Fibroblast of skin of scalp (primary cell): Measurements from ENCODE around the gene PDLIM7.

ENCODE experiments used
- DNase-seq: peaks from one replicate; pipeline ENCODE4 v3.0.0-alpha.2; 2013

Gene PDLIM7

DNA sequence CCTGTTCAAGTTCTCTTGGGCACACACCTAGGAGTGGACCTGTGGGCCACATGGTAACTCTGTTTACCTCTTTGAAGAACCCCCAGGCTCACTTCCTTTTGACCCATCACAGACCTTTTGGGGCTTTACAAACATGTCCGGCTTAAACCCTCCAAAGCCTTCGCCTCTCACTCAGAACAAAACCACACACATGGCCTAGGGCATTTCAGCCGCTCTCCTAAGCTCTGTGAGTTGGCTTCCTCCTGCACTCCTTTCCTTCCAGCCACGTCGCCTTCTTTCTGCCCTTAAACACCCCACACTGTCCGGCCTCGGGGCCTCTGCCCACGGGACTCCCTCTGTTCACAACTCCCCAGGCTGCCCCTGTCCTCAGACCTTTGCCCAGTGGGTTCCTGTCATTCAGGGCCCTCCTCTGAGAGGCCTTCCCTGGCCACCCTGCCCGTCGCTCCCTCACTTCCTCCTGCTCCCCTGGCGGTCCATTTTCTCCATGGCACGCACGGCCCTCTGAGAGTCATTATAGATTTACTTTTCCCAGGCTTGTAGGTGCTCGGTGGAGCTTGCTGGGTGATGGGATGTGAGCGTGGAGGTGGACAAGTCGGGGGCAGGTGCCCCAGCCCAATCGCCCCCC is 10.3 kb upstream of the PDLIM7 start:
- DNase-seq: no peak

DNA sequence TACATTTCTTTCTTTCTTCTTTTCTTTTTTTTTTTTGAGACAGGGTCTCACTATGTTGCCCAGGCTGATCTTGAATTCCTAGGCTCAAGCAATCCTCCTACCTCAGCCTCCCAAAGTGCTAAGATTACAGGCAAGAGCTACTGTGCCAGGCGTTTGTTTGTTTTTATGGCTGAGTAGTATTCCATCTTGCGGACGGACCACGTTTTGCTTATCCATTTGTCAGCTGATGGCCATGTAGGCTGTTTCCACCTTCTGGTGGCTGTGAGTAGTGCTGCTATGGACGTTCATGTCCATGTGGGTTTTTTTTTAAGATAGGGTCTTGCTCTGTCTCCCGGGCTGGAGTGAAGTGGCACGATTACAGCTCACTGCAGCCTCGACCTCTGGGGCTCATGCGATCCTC is 9.8 kb upstream of the PDLIM7 start:
- no peak for DNase-seq

DNA sequence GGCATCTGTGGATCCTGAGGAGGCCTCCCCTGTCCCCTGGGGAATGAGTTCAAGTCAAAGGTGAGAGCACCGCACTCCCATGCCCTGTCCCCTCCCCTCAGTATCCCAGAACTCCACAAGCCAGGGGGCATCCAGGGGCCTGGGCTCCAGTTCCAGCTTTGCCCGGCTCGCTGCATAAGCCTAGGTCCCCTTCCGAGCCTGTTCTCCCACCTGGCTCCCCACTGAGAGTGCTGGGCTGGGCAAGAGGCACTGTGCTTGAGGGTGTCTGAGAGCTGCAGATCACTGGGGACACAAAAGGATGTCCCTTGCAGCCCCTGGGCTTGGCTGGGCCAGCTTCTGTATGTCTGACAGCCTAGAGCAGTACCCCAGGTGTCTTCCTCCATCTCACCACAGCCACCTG is 7.7 kb upstream of the PDLIM7 start:
- DNase-seq: no peak

GRCh38 chr5:177504086-177505056 is 7.0 kb upstream of the PDLIM7 start:
- no peak for DNase-seq

- no peak for DNase-seq
These were observed 6.1 kb upstream of the PDLIM7 start for GRCh38 chr5:177503351-177504085.

GRCh38 chr5:177502886-177503285 is 5.5 kb upstream of the PDLIM7 start:
- no peak for DNase-seq

DNA sequence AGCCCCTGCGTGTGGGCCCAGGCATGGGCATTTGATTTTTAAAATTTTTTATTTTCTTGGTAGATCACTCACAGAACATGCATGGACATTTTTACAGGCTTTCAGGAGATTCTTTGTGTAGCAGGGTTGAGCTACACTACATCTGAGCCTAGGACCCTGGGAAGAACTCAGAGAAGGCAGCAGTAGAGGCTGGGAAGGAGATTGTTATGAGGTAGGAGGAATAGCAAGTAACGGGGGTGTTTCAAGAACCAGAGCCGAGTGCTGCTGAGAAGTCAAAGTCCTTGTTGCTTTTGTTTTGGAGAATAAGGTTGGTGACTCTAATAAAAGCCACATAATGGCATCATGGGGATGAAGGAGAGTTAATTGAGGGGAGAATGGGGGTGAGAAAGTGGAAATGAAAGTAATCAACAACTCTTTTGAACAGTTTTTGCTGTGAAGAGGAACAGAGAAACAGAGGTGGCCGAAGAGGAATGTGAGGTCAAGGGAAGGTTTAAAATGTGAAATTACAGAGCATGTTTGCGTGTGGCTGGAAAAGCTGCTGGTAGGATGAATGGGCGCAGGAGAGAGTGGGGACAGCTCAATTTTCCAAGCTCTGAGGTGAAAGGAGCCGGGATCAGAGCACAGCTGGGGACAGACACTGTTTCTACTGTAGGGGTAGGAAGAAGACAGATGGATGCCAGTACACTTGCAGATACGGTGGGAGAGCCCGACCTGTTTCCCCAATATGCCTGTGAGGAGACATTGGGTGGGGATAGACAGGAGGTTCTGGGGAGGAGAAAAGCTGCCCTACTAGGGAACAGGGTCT is 4.7 kb upstream of the PDLIM7 start:
- no peak for DNase-seq

GRCh38 chr5:177500685-177501522 is 3.5 kb upstream of the PDLIM7 start:
- peak; percentile 88 for DNase-seq

DNA sequence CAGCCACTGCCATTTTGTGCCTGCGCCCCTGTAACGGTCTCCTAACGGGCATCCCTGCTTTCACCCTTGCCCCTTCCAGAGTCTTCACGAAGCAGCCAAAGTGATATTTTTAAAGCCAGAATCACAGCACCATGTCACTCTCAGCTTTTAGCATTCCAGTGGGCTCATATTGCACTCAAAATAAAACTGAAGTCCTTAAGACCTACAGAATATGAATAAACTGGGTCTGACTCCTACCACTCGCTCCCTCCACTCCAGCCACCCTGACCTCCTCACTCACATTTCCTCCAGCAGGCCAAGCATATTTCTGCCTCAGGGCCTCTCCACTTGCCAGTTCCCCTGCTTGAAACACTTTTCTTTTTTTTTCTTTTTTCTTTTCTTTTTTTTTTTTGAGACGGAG is 2.4 kb upstream of the PDLIM7 start:
- DNase-seq: no peak

- DNase-seq: no peak
These were observed 796 bp upstream of the PDLIM7 start for GRCh38 chr5:177498013-177498787.

DNA sequence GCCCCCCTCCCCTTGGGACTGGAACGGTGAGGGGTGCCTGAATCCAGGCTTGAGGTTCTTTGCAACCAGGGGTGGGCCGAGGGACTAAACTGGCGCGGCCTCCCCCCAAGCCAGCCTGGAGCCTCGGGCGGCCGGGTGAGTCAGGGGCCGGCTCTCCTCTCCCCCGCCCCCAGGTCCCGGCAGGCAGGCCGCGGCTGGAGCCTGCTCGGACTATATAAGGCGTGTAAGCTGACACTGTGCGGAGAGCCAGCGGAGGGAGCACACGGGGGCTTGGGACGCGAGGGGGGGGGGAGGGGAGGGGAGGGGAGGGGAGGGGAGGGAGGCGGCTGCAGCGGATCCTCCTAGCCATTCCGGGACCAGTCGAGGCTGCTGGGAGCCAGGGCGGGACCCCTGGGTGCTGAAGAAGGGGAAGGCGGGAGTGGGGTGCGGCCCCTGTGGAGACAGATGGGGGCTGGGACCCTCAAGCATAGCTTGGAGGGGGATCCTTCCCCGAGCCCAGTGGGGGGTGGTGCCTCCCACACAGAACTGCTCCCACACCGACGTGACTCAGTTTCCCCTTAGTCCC is 595 bp downstream of the PDLIM7 start:
- peak; percentile 99 for DNase-seq

DNA sequence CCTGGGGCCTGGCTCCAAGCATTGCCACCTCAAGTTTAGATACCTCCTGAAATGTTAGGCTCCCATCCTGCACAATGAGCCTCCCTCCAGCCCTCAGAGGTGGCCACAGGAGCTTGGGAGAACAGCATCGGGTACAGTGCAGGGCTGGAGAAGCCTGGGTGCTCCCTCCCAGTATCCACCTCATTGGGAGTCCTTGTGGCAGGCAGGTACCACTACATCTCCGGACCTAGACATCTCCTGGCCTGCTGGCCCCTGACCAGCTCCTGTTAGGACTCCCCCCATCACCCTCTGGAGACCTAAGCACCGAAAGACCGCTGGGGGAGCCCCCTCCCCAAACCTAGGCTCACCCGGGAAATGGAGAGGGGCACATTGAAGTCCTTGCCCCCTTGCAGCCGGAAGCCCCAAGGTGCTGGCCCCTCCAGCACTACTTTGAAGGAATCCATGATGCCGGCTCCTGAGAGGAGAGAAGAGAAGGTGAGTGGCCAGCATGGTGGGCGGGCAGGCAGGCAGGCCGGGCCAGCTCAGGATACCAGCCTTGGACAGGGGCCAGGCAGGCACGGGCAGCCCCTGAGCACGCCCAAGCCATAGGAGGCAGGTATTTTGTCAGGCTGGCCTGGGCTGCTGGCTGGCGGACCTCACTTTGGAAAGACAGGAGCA is 1.2 kb downstream of the PDLIM7 start:
- peak; percentile 79 for DNase-seq

DNA sequence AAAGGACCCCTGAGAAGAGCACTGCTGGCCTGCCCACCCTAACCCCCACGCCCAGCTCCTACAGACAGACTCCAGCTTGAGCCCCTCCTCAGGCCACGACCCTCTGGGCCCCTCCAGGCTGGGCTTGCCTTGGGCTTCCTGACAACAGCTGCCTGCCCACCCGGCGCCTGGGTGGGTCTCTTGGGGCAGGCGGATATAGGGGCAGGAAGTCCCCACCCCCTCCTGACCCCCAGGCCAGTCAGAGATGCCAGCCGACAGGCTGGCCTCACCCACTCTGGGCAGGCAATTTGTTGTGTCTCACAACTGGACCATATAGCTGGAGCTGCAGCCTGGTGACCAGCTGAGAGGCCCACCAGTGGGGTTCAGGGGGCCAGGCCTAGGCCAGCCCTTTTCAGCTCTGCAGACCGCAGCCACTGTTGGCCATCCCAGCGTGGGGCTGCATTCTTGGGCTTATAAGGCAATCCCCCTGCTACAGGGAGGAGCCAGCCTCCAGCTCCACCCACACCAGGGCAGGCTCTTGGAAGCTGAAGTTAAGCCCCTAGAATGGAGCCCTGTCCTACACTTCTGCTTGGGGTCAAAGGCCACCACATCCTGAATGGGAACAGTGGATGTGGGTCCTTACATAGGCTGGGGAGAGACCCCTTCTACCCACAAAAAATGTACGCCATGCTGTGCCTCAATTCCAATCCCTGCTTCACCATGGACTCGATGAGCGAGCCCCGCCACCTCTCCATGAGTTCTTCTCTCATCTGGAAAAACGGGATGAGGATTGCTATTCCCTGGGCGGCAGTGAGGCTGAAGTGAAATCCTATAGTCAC is 2.0 kb downstream of the PDLIM7 start:
- peak; percentile 98 for DNase-seq

DNA sequence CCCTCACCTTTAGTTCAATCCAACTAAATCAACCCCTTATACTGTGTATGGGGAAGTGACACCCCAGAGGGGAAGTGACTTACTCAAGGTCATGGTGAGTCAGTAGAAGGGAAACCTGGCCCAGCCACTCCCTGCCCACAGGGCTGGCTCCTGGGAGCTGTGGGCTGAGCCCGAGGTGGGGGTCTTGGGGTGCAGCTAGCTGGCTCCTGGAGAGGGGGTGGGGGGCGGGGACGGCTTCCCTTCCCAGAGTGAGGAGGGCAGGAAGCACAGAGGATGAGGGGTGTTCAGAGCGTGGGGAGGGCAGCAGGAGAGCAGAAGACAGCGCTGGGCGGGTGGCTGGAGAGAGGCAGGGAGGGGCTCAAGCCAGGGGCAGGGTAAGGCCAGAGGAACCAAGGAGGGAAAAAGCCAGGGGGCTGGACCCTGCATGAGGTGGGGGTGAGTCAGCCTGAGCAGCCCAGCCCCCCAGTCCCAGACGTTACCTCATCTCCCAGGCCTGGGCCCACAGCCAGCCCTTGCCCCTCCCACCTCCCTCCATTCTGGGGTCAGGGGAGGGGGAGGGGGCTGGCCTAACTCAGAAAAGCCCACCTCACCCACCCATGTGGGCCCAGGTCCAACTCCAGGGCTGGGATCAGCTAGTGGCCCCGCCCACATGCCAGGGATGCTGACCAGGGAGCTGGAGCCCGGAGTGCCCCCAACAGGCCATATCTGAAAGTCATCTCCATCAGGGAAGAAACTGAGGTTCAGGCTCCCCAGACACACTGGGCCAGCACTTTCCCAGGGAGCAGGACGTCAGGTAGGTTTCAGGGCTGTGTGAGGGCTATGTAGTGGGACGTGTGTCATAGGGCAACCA is 2.8 kb downstream of the PDLIM7 start:
- DNase-seq: peak; percentile 98

DNA sequence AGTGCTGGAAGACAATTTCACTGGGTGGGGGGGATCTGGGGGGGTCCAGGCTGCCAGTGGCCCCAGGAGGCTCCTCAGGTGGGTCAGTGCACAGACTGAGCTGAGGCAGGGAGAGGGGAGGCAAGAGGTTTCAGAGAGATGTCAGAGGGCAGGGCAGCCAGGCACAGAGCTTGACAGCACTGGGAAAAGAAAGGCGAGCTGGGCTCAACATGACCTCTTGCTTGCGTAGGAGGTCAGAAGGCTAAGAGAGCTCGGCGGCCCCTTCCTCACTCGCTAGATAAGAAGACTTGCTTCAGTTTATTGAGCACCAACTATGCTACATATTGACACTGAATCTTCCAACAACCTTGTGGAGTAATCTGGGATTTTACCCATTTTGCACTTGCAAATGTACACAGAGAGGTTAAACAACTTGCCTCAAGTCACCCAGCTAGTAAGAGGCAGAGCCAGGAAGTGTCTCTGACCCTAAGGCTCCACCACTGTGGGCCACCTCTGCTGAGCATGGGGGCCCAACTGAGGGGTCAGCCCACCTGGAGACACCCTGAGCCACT is 3.5 kb downstream of the PDLIM7 start:
- no peak for DNase-seq

DNA sequence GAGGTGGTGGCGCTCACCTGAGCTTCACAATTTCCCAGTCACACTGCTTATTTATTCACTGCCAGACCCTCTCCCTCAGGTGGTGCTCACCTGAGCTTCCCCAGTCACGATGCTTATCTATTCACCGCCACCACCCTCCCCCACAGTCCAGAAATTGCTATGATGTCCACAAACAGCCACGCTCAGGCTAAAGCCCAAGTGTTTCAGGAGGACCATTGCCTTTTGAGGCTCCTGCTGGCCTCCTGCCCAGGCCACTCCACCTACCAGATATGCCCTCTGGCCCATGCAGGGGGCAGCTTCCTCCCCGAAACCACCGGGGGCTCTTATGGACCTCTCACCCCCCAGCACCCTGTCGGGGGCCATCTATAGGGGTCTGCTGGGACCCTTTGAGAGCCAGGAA is 4.6 kb downstream of the PDLIM7 start:
- DNase-seq: no peak

GRCh38 chr5:177491983-177492746 is 5.2 kb downstream of the PDLIM7 start:
- DNase-seq: no peak
